Measurements from ENCODE around the gene CAMTA2. TPM values are rescaled to one million over a fixed set of nuclear protein-coding genes. Genes with fewer than 3 reads are reported as not detected.
A peak's percentile ranks its signal among the peaks of the same experiment; 100 is the strongest.

The CAMTA2 gene
- total RNA-seq, 1 experiment from 2014 or later: 51.1 TPM

DNA sequence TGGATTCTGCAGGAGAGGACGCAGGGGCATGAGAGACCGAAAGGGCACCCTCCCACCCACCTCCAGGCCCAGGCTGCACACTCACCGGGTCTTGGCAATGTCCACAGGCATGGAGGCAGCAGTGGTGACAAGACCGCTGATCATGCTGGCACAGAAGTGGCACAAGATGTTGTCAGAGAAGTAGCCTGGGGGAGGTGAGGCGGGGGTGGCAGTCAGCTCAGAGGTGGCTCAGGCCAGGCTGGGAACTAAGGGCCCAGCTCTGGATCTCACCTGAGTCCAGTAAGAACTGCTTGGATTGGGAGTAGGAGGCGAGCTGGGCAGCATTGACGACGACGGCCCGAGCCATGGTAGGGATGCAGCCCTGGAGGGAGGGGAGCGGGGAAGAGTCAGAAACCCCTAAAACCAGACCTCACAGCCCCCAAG, 49.4 kb downstream of the CAMTA2 start:
- Histone ChIP-seq H2AFZ (no peak overlapping the region), H4K20me1 (ENCODE audit: insufficient read depth) (no peaks in the 10 kb centered on the region; the same call in 1 of the 2 replicates), H3K4me2 (peak overlapping the region; percentile 100), H3K27me3 (ENCODE audit: insufficient read depth, low read depth) (no peaks in the 10 kb centered on the region), H3F3A (ENCODE audit: insufficient read depth, low read depth) (peaks cover 53% of the 10 kb centered on the region), H3K79me2 (ENCODE audit: low read depth) (peaks cover 44% of the 10 kb centered on the region), H3K36me3 (ENCODE audit: low read depth) (peaks cover 12% of the 10 kb centered on the region), H3K4me3 (no peak overlapping the region; the same call in 1 of the 2 replicates), H3K4me1 (replicated peaks; ENCODE audit: insufficient read depth) (peaks cover 31% of the 10 kb centered on the region), H3K27ac (no peak overlapping the region), H3K9me2 (ENCODE audit: insufficient read depth) (no peaks in the 10 kb centered on the region), H3K9me3 (ENCODE audit: insufficient read depth, low read depth) (no peaks in the 10 kb centered on the region)
- ChIA-PET POLR2A (ENCODE audit: unreplicated experiment) (no interaction called here), CTCF (no interaction called here)
- DNase-seq: no peak
- no peak for TF ChIP-seq EZH2 (IDR thresholded peaks at IDR 0.05; ENCODE audit: low read depth)
- TF ChIP-seq, protein P1, sequence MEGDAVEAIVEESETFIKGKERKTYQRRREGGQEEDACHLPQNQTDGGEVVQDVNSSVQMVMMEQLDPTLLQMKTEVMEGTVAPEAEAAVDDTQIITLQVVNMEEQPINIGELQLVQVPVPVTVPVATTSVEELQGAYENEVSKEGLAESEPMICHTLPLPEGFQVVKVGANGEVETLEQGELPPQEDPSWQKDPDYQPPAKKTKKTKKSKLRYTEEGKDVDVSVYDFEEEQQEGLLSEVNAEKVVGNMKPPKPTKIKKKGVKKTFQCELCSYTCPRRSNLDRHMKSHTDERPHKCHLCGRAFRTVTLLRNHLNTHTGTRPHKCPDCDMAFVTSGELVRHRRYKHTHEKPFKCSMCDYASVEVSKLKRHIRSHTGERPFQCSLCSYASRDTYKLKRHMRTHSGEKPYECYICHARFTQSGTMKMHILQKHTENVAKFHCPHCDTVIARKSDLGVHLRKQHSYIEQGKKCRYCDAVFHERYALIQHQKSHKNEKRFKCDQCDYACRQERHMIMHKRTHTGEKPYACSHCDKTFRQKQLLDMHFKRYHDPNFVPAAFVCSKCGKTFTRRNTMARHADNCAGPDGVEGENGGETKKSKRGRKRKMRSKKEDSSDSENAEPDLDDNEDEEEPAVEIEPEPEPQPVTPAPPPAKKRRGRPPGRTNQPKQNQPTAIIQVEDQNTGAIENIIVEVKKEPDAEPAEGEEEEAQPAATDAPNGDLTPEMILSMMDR (conservative IDR thresholded peaks at IDR 0.05): no peak
- no TSS peak for BruUV-seq (replicated peaks)
- intact Hi-C loops (cut with micrococcal nuclease; ENCODE audit: unreplicated experiment): no loop called here

DNA sequence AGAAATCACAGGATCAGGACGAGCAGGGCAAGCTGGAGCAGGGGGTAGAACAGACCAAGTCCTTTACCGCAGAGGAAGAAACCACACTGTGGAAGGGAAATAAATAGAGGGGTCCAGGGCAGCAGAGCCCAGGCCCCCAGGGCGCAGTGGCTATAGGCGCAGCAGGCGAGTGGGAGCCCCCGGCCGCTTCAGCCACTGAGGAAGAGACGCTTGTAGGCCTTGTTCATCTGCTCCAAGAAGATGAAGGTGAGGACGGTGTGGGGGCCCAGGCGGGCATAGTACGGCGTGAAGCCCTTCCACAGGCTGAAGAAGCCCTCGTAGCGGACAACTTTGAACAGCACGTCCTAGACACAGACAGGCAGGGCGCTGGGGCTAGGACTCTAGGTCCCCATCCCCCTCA, 49.9 kb downstream of the CAMTA2 start:
- peaks cover 48% of the 10 kb centered on the region for H3F3A ChIP-seq (ENCODE audit: insufficient read depth, low read depth)
- ChIA-PET POLR2A (ENCODE audit: unreplicated experiment) (no interaction called here), CTCF (no interaction called here)
- H3K27ac ChIP-seq: no peak overlapping the region
- intact Hi-C loops (cut with micrococcal nuclease; ENCODE audit: unreplicated experiment): no loop called here
- BruUV-seq (replicated peaks): no TSS peak
- no peaks in the 10 kb centered on the region for H3K9me3 ChIP-seq (ENCODE audit: insufficient read depth, low read depth)
- peaks cover 31% of the 10 kb centered on the region for H3K4me1 ChIP-seq (replicated peaks; ENCODE audit: insufficient read depth)
- H4K20me1 ChIP-seq (ENCODE audit: insufficient read depth): no peaks in the 10 kb centered on the region; the same call in 1 of the 2 replicates
- TF ChIP-seq, protein P1 (conservative IDR thresholded peaks at IDR 0.05): no peak
- TF ChIP-seq EZH2 (IDR thresholded peaks at IDR 0.05; ENCODE audit: low read depth): no peak
- no peak for DNase-seq
- H3K79me2 ChIP-seq (ENCODE audit: low read depth): peaks cover 38% of the 10 kb centered on the region
- no peaks in the 10 kb centered on the region for H3K27me3 ChIP-seq (ENCODE audit: insufficient read depth, low read depth)
- no peak overlapping the region for H3K4me2 ChIP-seq
- H3K4me3 ChIP-seq: no peak overlapping the region
- H3K36me3 ChIP-seq (ENCODE audit: low read depth): peaks cover 11% of the 10 kb centered on the region
- no peaks in the 10 kb centered on the region for H3K9me2 ChIP-seq (ENCODE audit: insufficient read depth)
- H2AFZ ChIP-seq: no peak overlapping the region

DNA sequence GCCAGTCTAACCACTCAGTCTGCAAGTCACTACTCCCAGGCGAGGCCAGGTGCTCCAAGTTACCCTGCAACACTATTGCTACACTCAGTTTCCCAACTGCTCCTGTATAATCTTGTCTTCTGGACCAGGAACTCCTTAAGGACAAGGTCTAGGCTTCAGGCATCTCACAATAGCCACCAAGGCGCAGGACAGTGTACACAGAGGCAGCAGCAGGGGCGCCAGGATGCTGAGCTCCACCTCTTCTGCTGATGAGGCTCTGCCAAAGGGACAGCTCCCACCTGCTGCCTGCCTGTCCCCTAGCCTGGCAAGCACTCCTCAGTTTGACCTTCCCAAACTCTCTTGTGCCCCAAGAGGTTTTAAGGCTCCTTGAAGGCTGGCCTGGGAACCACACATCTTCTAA, 51.0 kb downstream of the CAMTA2 start:
- Histone ChIP-seq H3K9me3 (ENCODE audit: insufficient read depth, low read depth) (no peaks in the 10 kb centered on the region), H3K79me2 (ENCODE audit: low read depth) (peaks cover 27% of the 10 kb centered on the region), H3K27ac (no peak overlapping the region), H3F3A (ENCODE audit: insufficient read depth, low read depth) (peaks cover 37% of the 10 kb centered on the region), H3K4me1 (replicated peaks; ENCODE audit: insufficient read depth) (peaks cover 25% of the 10 kb centered on the region), H3K36me3 (ENCODE audit: low read depth) (peaks cover 5% of the 10 kb centered on the region; the same call in 1 of the 2 replicates), H3K4me3 (no peak overlapping the region), H2AFZ (no peak overlapping the region), H4K20me1 (ENCODE audit: insufficient read depth) (no peaks in the 10 kb centered on the region; the same call in 1 of the 2 replicates), H3K9me2 (ENCODE audit: insufficient read depth) (no peaks in the 10 kb centered on the region), H3K4me2 (no peak overlapping the region), H3K27me3 (ENCODE audit: insufficient read depth, low read depth) (no peaks in the 10 kb centered on the region)
- no TSS peak for BruUV-seq (replicated peaks)
- TF ChIP-seq, protein P1 (conservative IDR thresholded peaks at IDR 0.05): no peak
- no peak for TF ChIP-seq EZH2 (IDR thresholded peaks at IDR 0.05; ENCODE audit: low read depth)
- DNase-seq: no peak
- CTCF ChIA-PET: interaction anchor here (0.8 kb wide), 1 partner anchor 12 kb away, joined by 4 read pairs; no protein-coding TSS in a partner anchor
- intact Hi-C loops (cut with micrococcal nuclease; ENCODE audit: unreplicated experiment): no loop called here
- POLR2A ChIA-PET (ENCODE audit: unreplicated experiment): no interaction called here
